Measurements from ENCODE around the gene CHI3L1.

The CHI3L1 gene

GRCh38 chr1:203167026-203167912 is 19.2 kb downstream of the CHI3L1 start:
- no peak for DNase-seq

GRCh38 chr1:203166192-203166940 is 20.1 kb downstream of the CHI3L1 start:
- no peak for DNase-seq

- no peak for DNase-seq
Observed at GRCh38 chr1:203165800-203166161, 20.7 kb downstream of the CHI3L1 start.

GRCh38 chr1:203165101-203165799 is 21.3 kb downstream of the CHI3L1 start:
- DNase-seq, result no peak

GRCh38 chr1:203163891-203164635 is 22.4 kb downstream of the CHI3L1 start:
- DNase-seq, result no peak

- DNase-seq, result no peak
Observed at GRCh38 chr1:203162403-203162802, 24.1 kb downstream of the CHI3L1 start.

GRCh38 chr1:203161703-203162102 is 24.8 kb downstream of the CHI3L1 start:
- no peak for DNase-seq

GRCh38 chr1:203161175-203161574 is 25.3 kb downstream of the CHI3L1 start:
- no peak for DNase-seq

GRCh38 chr1:203159844-203160243 is 26.7 kb downstream of the CHI3L1 start:
- no peak for DNase-seq

- DNase-seq, result no peak
Observed at GRCh38 chr1:203158960-203159665, 27.4 kb downstream of the CHI3L1 start.

GRCh38 chr1:203158423-203158822 is 28.1 kb downstream of the CHI3L1 start:
- no peak for DNase-seq

GRCh38 chr1:203156280-203156679 is 30.2 kb downstream of the CHI3L1 start:
- no peak for DNase-seq

GRCh38 chr1:203153989-203154821 is 32.3 kb downstream of the CHI3L1 start:
- no peak for DNase-seq

GRCh38 chr1:203153051-203153988 is 33.2 kb downstream of the CHI3L1 start:
- no peak for DNase-seq

- DNase-seq, result no peak
Observed at GRCh38 chr1:203152158-203153034, 34.1 kb downstream of the CHI3L1 start.

- DNase-seq, result no peak
Observed at GRCh38 chr1:203151362-203152157, 34.9 kb downstream of the CHI3L1 start.

- DNase-seq, result no peak
Observed at GRCh38 chr1:203150511-203151297, 35.8 kb downstream of the CHI3L1 start.
